NCI-H1417 treated with DMSO at 0.1 percent for 48 hours (cell line): Measurements from ENCODE around the gene PARD6B.
"Not testable (repeated sequence)": the region's sequence is repeated elsewhere in the genome, so short reads cannot be mapped to it uniquely, and the experiment has no call there.

Experiments
- DNase-seq: peaks from one replicate; lab custom pipeline; 2025; lab: John Stamatoyannopoulos, UW

The PARD6B gene

DNA sequence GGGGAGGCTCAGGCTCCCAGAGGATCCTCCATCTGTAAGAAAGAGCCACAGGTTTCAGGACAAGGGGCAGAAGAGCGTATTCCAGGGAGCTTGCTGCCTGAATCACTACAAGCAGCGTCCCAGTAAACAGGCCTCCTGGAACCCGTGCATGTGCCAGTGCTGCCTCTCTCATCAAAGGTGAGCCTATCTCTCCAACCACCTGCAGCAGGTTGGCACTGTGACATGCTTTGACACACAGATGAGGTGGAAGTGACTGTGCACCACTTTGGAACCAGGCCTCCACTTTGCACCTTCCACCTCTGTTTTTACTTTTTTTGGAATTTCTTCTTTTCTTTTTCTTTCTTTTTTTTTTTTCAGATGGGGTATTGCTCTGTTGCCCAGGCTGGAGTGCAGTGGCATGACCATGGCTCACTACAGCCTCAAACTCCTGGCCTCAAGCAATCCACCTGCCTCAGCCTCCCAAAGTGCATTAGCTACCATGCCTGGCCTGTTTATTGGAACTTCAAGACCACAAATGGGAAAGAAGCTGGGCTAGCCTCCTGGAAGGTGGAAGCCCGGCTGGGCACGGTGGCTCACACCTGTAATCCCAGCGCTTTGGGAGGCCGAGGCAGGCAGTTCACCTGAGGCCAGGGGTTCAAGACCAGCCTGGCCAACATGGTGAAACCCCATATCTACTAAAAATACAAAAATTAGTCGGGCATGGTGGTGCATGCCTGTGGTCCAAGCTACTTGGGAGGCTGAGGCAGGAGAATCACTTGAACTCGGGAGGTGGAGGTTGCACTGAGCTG lies 27.5 kb upstream of the PARD6B start:
- DNase-seq = not testable (repeated sequence)

DNA sequence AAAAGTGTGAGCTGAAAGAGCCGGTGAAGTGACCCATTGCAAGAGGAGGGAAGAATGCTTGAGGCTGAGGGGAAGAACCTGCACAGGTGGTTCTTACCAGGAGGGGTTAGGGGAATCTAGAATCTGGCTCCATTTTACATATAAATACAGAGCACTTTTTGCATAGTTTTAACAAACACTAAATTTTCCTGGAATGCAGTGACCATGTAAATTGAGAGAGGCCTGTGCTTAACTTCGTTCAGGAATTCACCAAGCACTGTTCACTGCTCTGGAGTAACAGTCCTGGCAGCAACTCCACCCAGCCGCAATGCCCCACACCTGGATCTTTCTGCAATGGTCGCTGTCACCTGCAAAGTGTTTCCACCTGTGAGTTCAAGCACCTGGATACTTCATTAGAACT lies 26.9 kb upstream of the PARD6B start:
- DNase-seq = no peak

- no peak for DNase-seq
Observed at GRCh38 chr20:50704971-50705370, 26.4 kb upstream of the PARD6B start.

GRCh38 chr20:50708845-50709635 lies 22.3 kb upstream of the PARD6B start:
- no peak for DNase-seq

DNA sequence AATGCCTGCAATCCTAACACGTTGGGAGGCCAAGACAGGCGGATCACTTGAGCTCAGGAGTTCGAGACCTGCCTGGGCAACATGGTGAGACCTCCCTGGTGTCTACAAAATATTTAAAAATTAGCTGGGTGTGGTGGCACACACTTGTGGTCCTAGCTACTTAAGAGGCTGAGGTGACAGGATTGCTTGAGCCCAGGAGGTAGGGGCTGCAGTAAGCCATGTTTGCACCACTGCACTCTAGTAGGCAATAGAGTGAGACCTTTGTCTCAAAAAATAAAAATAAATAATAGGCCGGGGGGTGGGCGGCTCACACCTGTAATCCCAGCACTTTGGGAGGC lies 21.8 kb upstream of the PARD6B start:
- DNase-seq = no peak

DNA sequence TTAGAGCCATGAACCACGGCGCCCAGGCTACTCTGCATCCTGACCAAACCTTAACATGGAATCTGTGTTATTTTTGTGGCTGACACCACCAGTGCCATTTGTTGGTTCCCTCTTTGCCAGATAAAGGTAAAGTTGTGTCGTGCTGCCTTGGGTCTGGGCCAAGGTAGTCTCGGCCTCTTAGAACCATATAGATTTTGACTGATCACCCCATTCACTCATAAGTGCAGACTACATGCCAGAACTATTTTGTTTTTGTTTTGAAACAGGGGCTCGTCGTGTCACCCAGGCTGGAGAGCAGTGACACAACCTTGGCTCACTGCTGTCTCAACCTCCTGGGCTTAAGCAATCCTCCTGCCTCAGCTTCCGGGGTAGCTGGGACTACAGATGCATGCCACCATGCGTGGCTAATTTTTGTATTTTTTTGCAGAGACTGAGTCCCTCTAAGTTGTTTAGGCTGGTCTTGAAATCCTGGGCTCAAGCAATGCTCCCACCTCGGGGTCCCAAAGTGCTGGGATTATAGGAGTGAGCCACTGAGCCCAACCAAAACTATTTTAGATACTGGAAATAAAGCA lies 20.8 kb upstream of the PARD6B start:
- no peak for DNase-seq

GRCh38 chr20:50711113-50711825 lies 20.1 kb upstream of the PARD6B start:
- no peak for DNase-seq

- no peak for DNase-seq
Observed at GRCh38 chr20:50712771-50713656, 18.4 kb upstream of the PARD6B start.

DNA sequence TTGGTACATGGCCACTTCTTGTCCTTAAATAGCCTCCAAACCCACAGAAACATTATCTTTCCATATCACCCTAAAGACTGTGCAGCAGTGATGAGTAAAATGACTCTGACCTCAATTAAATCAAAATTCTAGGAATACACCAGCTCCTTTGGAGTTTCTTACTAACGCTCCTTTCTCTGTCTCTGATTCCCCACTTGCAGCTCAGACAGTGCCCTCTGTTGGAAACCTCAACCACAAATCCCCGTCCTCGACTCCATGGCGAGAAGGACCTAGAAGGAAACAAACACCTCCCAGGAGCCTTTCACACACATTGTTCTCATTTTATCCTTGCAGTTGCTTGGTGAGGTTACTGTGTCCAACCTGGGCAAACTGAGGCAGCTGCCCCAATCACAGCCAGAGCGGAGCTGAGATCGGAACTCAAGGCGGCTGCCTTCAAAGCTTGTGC lies 17.7 kb upstream of the PARD6B start:
- no peak for DNase-seq

DNA sequence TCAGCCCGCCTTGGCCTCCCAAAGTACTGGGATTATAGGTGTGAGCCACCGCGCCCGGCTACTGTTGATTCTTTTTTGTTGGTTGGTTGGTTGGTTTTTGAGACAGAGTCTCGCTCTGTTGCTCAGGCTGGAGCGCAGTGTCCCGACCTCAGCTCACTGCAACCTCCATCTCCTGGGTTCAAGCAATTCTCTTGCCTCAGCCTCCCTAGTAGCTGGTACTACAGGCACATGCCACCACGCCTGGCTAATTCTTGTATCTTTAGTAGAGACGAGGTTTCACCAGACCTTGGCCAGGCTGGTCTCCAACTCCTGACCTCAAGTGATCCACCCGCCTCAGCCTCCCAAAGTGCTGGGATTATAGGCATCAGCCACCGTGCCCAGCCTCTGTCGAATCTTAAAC lies 17.0 kb upstream of the PARD6B start:
- DNase-seq = not testable (repeated sequence)

GRCh38 chr20:50715694-50716093 lies 15.7 kb upstream of the PARD6B start:
- DNase-seq = no peak

DNA sequence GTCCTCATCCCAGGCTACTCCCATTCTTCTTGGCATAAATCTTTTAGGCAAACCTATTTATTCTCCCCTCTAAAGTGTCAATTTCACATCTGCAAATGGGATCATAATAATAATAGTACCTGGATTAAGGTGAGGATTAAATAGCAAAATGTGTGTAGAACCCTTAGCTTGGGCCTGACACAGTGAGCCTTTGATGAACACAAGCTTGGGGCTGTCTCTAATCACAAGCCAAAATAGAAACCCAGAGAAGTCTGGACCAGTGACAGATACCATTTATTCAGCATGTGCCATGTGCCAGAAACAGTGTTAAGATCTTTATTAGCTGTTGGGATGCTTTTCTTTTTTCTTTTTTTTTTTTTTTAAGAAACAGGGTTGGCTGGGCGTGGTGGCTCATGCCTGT lies 14.9 kb upstream of the PARD6B start:
- DNase-seq = no peak

- DNase-seq = no peak
Observed at GRCh38 chr20:50717312-50717711, 14.1 kb upstream of the PARD6B start.

- no peak for DNase-seq
Observed at GRCh38 chr20:50717974-50718761, 13.2 kb upstream of the PARD6B start.

DNA sequence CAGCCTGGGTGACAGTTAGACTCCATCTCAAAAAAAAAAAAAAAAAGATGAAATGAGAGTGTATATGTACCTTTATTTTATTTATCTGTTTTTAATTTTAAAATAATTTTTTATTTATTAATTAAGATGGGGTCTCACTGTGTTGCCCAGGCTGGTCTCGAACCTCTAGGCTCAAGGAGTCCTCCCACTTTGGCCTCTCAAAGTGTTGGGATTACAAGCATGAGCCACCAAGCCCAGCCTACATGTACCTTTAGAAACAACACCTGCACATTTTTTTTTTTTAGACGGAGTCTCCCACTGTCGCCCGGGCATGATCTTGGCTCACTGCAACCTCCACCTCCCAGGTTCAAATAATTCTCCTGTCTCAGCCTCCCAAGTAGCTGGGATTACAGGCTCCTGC lies 12.1 kb upstream of the PARD6B start:
- no peak for DNase-seq

- DNase-seq = no peak
Observed at GRCh38 chr20:50720026-50720425, 11.4 kb upstream of the PARD6B start.

GRCh38 chr20:50720582-50720981 lies 10.8 kb upstream of the PARD6B start:
- DNase-seq = no peak

- DNase-seq = no peak
Observed at GRCh38 chr20:50721881-50722281, 9.5 kb upstream of the PARD6B start.

GRCh38 chr20:50722424-50723155 lies 8.8 kb upstream of the PARD6B start:
- no peak for DNase-seq

- DNase-seq = no peak
Observed at GRCh38 chr20:50723672-50724071, 7.7 kb upstream of the PARD6B start.
